Neutrophil (primary cell): Measurements from ENCODE around the gene TWF2.

Source experiments
- H3K27ac ChIP-seq: fragments of 200-600 bp; sonication (generic); 2 replicates; pipeline ENCODE4 v1.5.1; 2016; ENCODE audit warnings: mild to moderate bottlenecking, moderate library complexity
- H3K27me3 ChIP-seq: fragments of 200-600 bp; sonication (generic); 2 replicates; pipeline ENCODE4 v1.6.0; 2016; ENCODE audit warnings: mild to moderate bottlenecking
- H3K36me3 ChIP-seq: fragments of 200-600 bp; sonication (generic); 2 replicates; pipeline ENCODE4 v1.5.1; 2017
- H3K4me1 ChIP-seq, 2 experiments: fragments of 200-600 bp in 1 of 2; sonication (generic) in 1 of 2; 1 replicate in 1 of 2; 2 replicates in 1 of 2; pipeline versions ENCODE4 v1.5.1 to v1.6.1; 2013 to 2016; ENCODE audit warnings: low read depth in 1 of 2, low read length in 1 of 2, mild to moderate bottlenecking in 1 of 2, moderate library complexity in 1 of 2; ENCODE audit not compliant: control insufficient read depth in 1 of 2, insufficient read depth in 1 of 2
- H3K4me3 ChIP-seq, 2 experiments: fragments of 200-600 bp in 1 of 2; sonication (generic) in 1 of 2; 1 replicate in 1 of 2; 2 replicates in 1 of 2; pipeline ENCODE4 v1.5.1; 2013 to 2016; ENCODE audit warnings: low read depth in 1 of 2, low read length in 1 of 2, mild to moderate bottlenecking in 1 of 2, moderate library complexity in 1 of 2
- H3K9me3 ChIP-seq: fragments of 200-600 bp; sonication (generic); 2 replicates; pipeline ENCODE4 v1.5.1; 2016
- TF ChIP-seq, protein P1 (sequence below): fragments of 200-600 bp; sonication (generic); IDR thresholded peaks from 2 replicates; pipeline ENCODE4 v1.5.1; 2016; ENCODE audit warnings: antibody characterized with exemption

TWF2 gene

GRCh38 chr3:52222319-52223221, 16.4 kb downstream of the TWF2 start:
- Histone ChIP-seq H3K36me3 (peaks cover 47% of the 10 kb centered on the region), H3K4me1 (peaks cover 38 to 51% of the 10 kb centered on the region in 2 experiments), H3K4me3 (no peak overlapping the region), H3K9me3 (no peaks in the 10 kb centered on the region), H3K27ac (no peak overlapping the region), H3K27me3 (no peaks in the 10 kb centered on the region)
- TF ChIP-seq, protein P1, sequence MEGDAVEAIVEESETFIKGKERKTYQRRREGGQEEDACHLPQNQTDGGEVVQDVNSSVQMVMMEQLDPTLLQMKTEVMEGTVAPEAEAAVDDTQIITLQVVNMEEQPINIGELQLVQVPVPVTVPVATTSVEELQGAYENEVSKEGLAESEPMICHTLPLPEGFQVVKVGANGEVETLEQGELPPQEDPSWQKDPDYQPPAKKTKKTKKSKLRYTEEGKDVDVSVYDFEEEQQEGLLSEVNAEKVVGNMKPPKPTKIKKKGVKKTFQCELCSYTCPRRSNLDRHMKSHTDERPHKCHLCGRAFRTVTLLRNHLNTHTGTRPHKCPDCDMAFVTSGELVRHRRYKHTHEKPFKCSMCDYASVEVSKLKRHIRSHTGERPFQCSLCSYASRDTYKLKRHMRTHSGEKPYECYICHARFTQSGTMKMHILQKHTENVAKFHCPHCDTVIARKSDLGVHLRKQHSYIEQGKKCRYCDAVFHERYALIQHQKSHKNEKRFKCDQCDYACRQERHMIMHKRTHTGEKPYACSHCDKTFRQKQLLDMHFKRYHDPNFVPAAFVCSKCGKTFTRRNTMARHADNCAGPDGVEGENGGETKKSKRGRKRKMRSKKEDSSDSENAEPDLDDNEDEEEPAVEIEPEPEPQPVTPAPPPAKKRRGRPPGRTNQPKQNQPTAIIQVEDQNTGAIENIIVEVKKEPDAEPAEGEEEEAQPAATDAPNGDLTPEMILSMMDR, result no peak

- H3K9me3 ChIP-seq, result no peaks in the 10 kb centered on the region
- H3K4me1 ChIP-seq, result peaks cover 42 to 59% of the 10 kb centered on the region in 2 experiments
- H3K4me3 ChIP-seq, result no peak overlapping the region
- TF ChIP-seq, protein P1, result no peak
- H3K27me3 ChIP-seq, result no peaks in the 10 kb centered on the region
- peaks cover 40% of the 10 kb centered on the region for H3K36me3 ChIP-seq
- no peak overlapping the region for H3K27ac ChIP-seq
Observed at GRCh38 chr3:52221563-52222318, 17.2 kb downstream of the TWF2 start.

- Histone ChIP-seq H3K4me1 (peaks cover 39 to 58% of the 10 kb centered on the region in 2 experiments), H3K27ac (no peak overlapping the region), H3K4me3 (no peak overlapping the region), H3K36me3 (peaks cover 45% of the 10 kb centered on the region), H3K9me3 (no peaks in the 10 kb centered on the region), H3K27me3 (no peaks in the 10 kb centered on the region)
- TF ChIP-seq, protein P1, result no peak
Observed at GRCh38 chr3:52221141-52221562, 17.8 kb downstream of the TWF2 start.

DNA sequence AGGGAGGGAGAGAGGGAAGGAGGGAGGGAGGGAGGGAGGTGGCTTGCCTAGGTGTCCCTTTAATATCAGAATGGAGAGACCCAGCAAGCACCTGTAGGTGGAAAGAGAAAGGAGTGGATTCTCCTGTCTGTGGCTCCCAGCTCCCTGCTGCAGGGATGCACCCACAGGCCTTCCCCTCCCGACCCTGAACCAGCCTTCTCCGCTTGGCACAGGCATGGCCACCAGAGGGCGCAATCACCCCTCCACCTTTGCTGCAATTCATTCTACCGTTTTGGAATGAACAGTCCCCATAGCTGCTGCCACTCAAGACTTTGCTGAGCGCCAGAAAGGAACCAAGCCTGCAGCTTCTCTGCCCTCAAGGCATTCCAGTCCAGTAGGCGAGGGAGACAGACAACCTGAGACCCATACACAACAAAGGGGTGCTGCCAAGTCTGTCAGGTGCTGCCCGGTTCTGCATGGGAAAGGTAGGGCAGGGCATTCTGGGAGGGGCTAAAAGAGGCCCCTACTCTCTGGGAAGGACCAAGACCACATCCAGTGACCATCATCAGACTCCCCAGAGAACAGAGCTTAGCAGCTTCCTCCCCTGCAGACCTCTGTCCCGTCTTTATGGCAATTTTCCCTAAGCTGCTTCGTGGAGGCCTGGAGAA, 18.5 kb downstream of the TWF2 start:
- H3K27me3 ChIP-seq, result no peaks in the 10 kb centered on the region
- H3K36me3 ChIP-seq, result peaks cover 52% of the 10 kb centered on the region
- no peak overlapping the region for H3K4me3 ChIP-seq
- TF ChIP-seq, protein P1, result peak; percentile 87
- peaks cover 33 to 52% of the 10 kb centered on the region in 2 experiments for H3K4me1 ChIP-seq
- peak overlapping the region; percentile 23 for H3K27ac ChIP-seq
- no peaks in the 10 kb centered on the region for H3K9me3 ChIP-seq

GRCh38 chr3:52218937-52219650, 19.9 kb downstream of the TWF2 start:
- Histone ChIP-seq H3K9me3 (no peaks in the 10 kb centered on the region), H3K27ac (peak overlapping the region; percentile 34), H3K27me3 (no peaks in the 10 kb centered on the region), H3K4me1 (peaks cover 30 to 48% of the 10 kb centered on the region in 2 experiments), H3K4me3 (no peak overlapping the region), H3K36me3 (peaks cover 63% of the 10 kb centered on the region)
- TF ChIP-seq, protein P1, result no peak
